GM12878 (cell line): ENCODE results near the gene MKRN1. TPM values are rescaled to one million over a fixed set of nuclear protein-coding genes. Genes with fewer than 3 reads are reported as not detected.

Experiments used
- ATAC-seq: fragments of 200-7000 bp; cut with Tn5 transposase; 3 replicates; pipeline ENCODE4 v1.9.1; 2020; ENCODE audit warnings: mild to moderate bottlenecking, moderate library complexity
- BruUV-seq: library from RNA; stranded (reverse); fragments of 400-500 nt; replicated peaks from 2 replicates; lab custom pipeline; 2021; lab: Mats Ljungman, UMichigan
- CTCF ChIA-PET: fragments of 300-600 bp; sonication (Branson Sonifier 250); formaldehyde crosslinking; extraction: SDS; loops from one replicate; lab custom pipeline; 2021; ENCODE audit warnings: inconsistent platforms; lab: Yijun Ruan, JAX
- POLR2A ChIA-PET: fragments of 350-600 bp; formaldehyde crosslinking; extraction: SDS; loops from one replicate; lab custom pipeline; 2021; ENCODE audit warnings: inconsistent platforms; lab: Charles Lee
- RAD21 ChIA-PET: fragments of 300-600 bp; sonication (Branson Sonifier 250); formaldehyde crosslinking; loops from one replicate; lab custom pipeline; 2023; ENCODE audit warnings: antibody characterized with exemption; ENCODE audit not compliant: unreplicated experiment; lab: Charles Lee
- SMC1A ChIA-PET: fragments of 300-600 bp; sonication (Branson Sonifier 250); formaldehyde crosslinking; loops from one replicate; lab custom pipeline; 2023; ENCODE audit not compliant: unreplicated experiment, uncharacterized antibody; lab: Charles Lee
- DNase-seq: peaks from one replicate; pipeline ENCODE4 v3.0.0-alpha.2; 2011; ENCODE audit warnings: low read depth, low spot score
- FAIRE-seq: peaks from 3 replicates; lab custom pipeline; 2011; peaks lifted over from hg19 to GRCh38; lab: Jason Lieb, UNC
- H2AFZ ChIP-seq: 2 replicates; pipeline ENCODE4 v1.6.0; 2011; ENCODE audit warnings: low read depth, low read length, control low read depth; ENCODE audit not compliant: control insufficient read depth
- H3K27ac ChIP-seq: 2 replicates; pipeline ENCODE4 v1.5.1; 2011; ENCODE audit warnings: control low read depth; ENCODE audit not compliant: control insufficient read depth, insufficient read depth
- H3K27me3 ChIP-seq, 2 experiments: replicated peaks in 1 of 2; 2 replicates each; pipeline versions ENCODE4 v1.6.0 to v1.6.1; 2011; ENCODE audit warnings: low read length in 1 of 2; ENCODE audit not compliant: control insufficient read depth in 2 of 2, insufficient read depth in 2 of 2
- H3K36me3 ChIP-seq, 2 experiments: 2 replicates each; pipeline ENCODE4 v1.5.1; 2011; ENCODE audit warnings: low read length in 1 of 2; ENCODE audit not compliant: control insufficient read depth in 2 of 2, insufficient read depth in 2 of 2
- H3K4me1 ChIP-seq: 2 replicates; pipeline ENCODE4 v1.6.1; 2011; ENCODE audit warnings: mild to moderate bottlenecking, low read length, moderate library complexity, mixed read lengths; ENCODE audit not compliant: control insufficient read depth, insufficient read depth
- H3K4me2 ChIP-seq: 2 replicates; pipeline ENCODE4 v1.6.0; 2011; ENCODE audit warnings: control low read depth; ENCODE audit not compliant: control insufficient read depth, insufficient read depth
- H3K4me3 ChIP-seq: fragments of 200-600 bp; sonication (generic); 2 replicates; pipeline ENCODE4 v1.5.1; 2016
- H3K79me2 ChIP-seq: 2 replicates; pipeline ENCODE4 v1.6.0; 2011; ENCODE audit warnings: low read length; ENCODE audit not compliant: control insufficient read depth, insufficient read depth
- H3K9ac ChIP-seq: 2 replicates; pipeline ENCODE4 v1.8.0; 2011; ENCODE audit warnings: low read length, control low read depth, mixed read lengths; ENCODE audit not compliant: control insufficient read depth, insufficient read depth
- H3K9me3 ChIP-seq: replicated peaks from 3 replicates; pipeline ENCODE4 v1.5.1; 2011; ENCODE audit warnings: mild to moderate bottlenecking, low read length; ENCODE audit not compliant: control insufficient read depth, insufficient read depth
- H4K20me1 ChIP-seq: 2 replicates; pipeline ENCODE4 v1.6.0; 2011; ENCODE audit not compliant: control insufficient read depth, insufficient read depth
- IRF4 ChIP-seq: IDR thresholded peaks from 2 replicates; pipeline ENCODE4 v1.6.1; 2011; ENCODE audit warnings: low read depth, low read length
- MYC ChIP-seq: IDR thresholded peaks from 2 replicates; pipeline ENCODE4 v1.6.1; 2011; ENCODE audit warnings: mild to moderate bottlenecking, low read length, moderate library complexity, inconsistent platforms; ENCODE audit not compliant: insufficient read depth, insufficient replicate concordance, insufficient read length, severe bottlenecking
- TAF1 ChIP-seq: IDR thresholded peaks from 2 replicates; pipeline ENCODE4 v1.6.1; 2011; ENCODE audit warnings: mild to moderate bottlenecking, low read depth, low read length, borderline replicate concordance
- TCF12 ChIP-seq: IDR thresholded peaks from 2 replicates; pipeline ENCODE4 v1.6.1; 2011; ENCODE audit warnings: low read depth, mild to moderate bottlenecking, low read length
- ZBED1 ChIP-seq: IDR thresholded peaks from 2 replicates; pipeline ENCODE4 v1.6.1; 2016; ENCODE audit warnings: borderline replicate concordance
- ZNF24 ChIP-seq: fragments of 450-650 bp; IDR thresholded peaks from 2 replicates; pipeline ENCODE4 v1.6.1; 2017; ENCODE audit warnings: antibody characterized with exemption, mild to moderate bottlenecking
- ZZZ3 ChIP-seq: IDR thresholded peaks from 2 replicates; pipeline ENCODE4 v1.6.1; 2011; ENCODE audit warnings: low read depth; ENCODE audit not compliant: control insufficient read depth, insufficient read length
- WGBS: methylation state at CpG from one replicate; pipeline ENCODE4 v1.1.6; 2016; ENCODE audit warnings: low lambda C conversion rate; ENCODE audit not compliant: insufficient replicate concordance, insufficient coverage; ENCODE audit errors: missing lambda C conversion rate; 5-methylcytosine and 5-hydroxymethylcytosine counted together
- in situ Hi-C: fragments of 300-500 bp; cut with MboI; formaldehyde crosslinking; loops from 9 replicates; pipeline ENCODE4 v1.14.3; 2018; ENCODE audit warnings: mixed read lengths
- intact Hi-C: fragments of 100-400 bp; cut with micrococcal nuclease; formaldehyde crosslinking; loops from one replicate; pipeline ENCODE4 v1.14.2; 2022; ENCODE audit not compliant: unreplicated experiment
- polyA plus RNA-seq, 11 experiments: library from polyadenylated mRNA; depleted of rRNA in 4 of 11; unstranded in 6 of 11; stranded (reverse) in 5 of 11; fragments of >200 nt; fragmentation: Nextera tagmentation in 4 of 11; fragmentation: Illumina TruSeq in 1 of 11; extraction: Ambion mirVana in 4 of 11; extraction: Trizol in 1 of 11; gene quantifications; 1 replicate in 1 of 11; 2 replicates in 10 of 11; pipeline versions ENCODE4 v1.2.1 to v1.2.3, GENCODE V29; 2011 to 2016; ENCODE audit warnings: inconsistent platforms in 2 of 11, missing spikeins in 2 of 11, low read depth in 1 of 11
- total RNA-seq, 4 experiments: library from RNA; depleted of rRNA in 3 of 4; stranded (reverse); fragments of >200 nt in 3 of 4; fragmentation: Illumina TruSeq in 1 of 4; extraction: Trizol in 1 of 4; gene quantifications; 2 replicates each; pipeline versions ENCODE4 v1.2.1 to v1.2.3, GENCODE V29; 2013 to 2021
- TF ChIP-seq, protein P1 (sequence below): IDR thresholded peaks from 2 replicates; pipeline ENCODE4 v1.6.1; 2012; ENCODE audit warnings: mild to moderate bottlenecking, low read depth, low read length
- TF ChIP-seq, protein P2 (sequence below): fragments of 450-650 bp; conservative IDR thresholded peaks from 2 replicates; pipeline ENCODE4 v1.6.1; 2017; ENCODE audit warnings: mild to moderate bottlenecking, moderate library complexity
- TF ChIP-seq, protein P3 (sequence below): fragments of 450-650 bp; IDR thresholded peaks from 2 replicates; pipeline ENCODE4 v1.6.1; 2017; ENCODE audit warnings: antibody characterized with exemption, mild to moderate bottlenecking, moderate library complexity
- TF ChIP-seq, protein P4 (sequence below): fragments of 450-650 bp; IDR thresholded peaks from 2 replicates; pipeline ENCODE4 v1.6.1; 2016; ENCODE audit warnings: mild to moderate bottlenecking, moderate library complexity, borderline replicate concordance

MKRN1 gene
- total and polyA plus RNA-seq, 10 of the 15 experiments (the other 5 are each of a cell fraction or from before 2014, with no cell fraction given) = 19.1 to 61.3 (median 50.6) TPM

DNA sequence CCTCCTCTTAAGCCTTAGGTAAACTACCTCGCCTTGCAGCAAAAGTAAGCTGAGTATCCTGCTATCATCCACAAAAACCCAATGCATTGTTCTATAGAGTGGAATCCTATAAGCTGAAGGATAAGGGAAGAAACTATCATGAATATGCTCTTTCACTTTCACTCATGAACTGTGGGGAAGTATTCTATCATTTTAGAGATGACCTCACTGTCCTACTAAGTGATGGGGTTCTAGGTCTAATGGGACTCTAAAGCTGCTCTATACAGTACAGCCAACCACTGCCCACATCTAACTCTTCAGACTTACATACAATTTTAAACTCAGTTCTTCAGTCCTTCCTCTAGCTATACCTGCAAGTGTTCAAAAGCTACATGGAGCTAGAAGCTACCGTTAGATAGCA lies 16.2 kb downstream of the MKRN1 start:
- no peaks in the 10 kb centered on the region for H3K4me1 ChIP-seq
- no peak overlapping the region for H3K9ac ChIP-seq
- ATAC-seq (0 out of 3 replicates have a peak, but pooled peaks have one; percentile 23), DNase-seq (no peak), FAIRE-seq (no peak)
- no peak overlapping the region for H3K4me2 ChIP-seq
- SMC1A ChIA-PET = interaction anchor here (1.1 to 1.5 kb wide), 2 partner anchors 10 to 548 kb away, joined by 3 to 5 read pairs; no protein-coding TSS in a partner anchor
- H3K79me2 ChIP-seq = no peaks in the 10 kb centered on the region
- in situ Hi-C loops (no loop called here), intact Hi-C loops (no loop called here)
- H3K4me3 ChIP-seq = no peak overlapping the region
- POLR2A ChIA-PET = no interaction called here
- H2AFZ ChIP-seq = no peak overlapping the region
- BruUV-seq = no TSS peak
- H4K20me1 ChIP-seq = no peaks in the 10 kb centered on the region
- no peak overlapping the region for H3K27ac ChIP-seq
- H3K27me3 ChIP-seq = no peaks in the 10 kb centered on the region
- RAD21 ChIA-PET = no interaction called here
- 96% methylated on average over 2 of the region's 2 CpGs for WGBS
- peaks cover 2 to 16% of the 10 kb centered on the region in 2 experiments for H3K36me3 ChIP-seq
- no peaks in the 10 kb centered on the region for H3K9me3 ChIP-seq
- CTCF ChIA-PET = interaction anchor here (1.5 kb wide), 1 partner anchor 12 kb away, joined by 4 read pairs; no protein-coding TSS in a partner anchor
- TF ChIP-seq, protein P1, sequence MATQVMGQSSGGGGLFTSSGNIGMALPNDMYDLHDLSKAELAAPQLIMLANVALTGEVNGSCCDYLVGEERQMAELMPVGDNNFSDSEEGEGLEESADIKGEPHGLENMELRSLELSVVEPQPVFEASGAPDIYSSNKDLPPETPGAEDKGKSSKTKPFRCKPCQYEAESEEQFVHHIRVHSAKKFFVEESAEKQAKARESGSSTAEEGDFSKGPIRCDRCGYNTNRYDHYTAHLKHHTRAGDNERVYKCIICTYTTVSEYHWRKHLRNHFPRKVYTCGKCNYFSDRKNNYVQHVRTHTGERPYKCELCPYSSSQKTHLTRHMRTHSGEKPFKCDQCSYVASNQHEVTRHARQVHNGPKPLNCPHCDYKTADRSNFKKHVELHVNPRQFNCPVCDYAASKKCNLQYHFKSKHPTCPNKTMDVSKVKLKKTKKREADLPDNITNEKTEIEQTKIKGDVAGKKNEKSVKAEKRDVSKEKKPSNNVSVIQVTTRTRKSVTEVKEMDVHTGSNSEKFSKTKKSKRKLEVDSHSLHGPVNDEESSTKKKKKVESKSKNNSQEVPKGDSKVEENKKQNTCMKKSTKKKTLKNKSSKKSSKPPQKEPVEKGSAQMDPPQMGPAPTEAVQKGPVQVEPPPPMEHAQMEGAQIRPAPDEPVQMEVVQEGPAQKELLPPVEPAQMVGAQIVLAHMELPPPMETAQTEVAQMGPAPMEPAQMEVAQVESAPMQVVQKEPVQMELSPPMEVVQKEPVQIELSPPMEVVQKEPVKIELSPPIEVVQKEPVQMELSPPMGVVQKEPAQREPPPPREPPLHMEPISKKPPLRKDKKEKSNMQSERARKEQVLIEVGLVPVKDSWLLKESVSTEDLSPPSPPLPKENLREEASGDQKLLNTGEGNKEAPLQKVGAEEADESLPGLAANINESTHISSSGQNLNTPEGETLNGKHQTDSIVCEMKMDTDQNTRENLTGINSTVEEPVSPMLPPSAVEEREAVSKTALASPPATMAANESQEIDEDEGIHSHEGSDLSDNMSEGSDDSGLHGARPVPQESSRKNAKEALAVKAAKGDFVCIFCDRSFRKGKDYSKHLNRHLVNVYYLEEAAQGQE = no peak
- TF ChIP-seq, protein P2, sequence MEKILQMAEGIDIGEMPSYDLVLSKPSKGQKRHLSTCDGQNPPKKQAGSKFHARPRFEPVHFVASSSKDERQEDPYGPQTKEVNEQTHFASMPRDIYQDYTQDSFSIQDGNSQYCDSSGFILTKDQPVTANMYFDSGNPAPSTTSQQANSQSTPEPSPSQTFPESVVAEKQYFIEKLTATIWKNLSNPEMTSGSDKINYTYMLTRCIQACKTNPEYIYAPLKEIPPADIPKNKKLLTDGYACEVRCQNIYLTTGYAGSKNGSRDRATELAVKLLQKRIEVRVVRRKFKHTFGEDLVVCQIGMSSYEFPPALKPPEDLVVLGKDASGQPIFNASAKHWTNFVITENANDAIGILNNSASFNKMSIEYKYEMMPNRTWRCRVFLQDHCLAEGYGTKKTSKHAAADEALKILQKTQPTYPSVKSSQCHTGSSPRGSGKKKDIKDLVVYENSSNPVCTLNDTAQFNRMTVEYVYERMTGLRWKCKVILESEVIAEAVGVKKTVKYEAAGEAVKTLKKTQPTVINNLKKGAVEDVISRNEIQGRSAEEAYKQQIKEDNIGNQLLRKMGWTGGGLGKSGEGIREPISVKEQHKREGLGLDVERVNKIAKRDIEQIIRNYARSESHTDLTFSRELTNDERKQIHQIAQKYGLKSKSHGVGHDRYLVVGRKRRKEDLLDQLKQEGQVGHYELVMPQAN = no peak
- TF ChIP-seq ZNF24 (no peak), TAF1 (no peak), ZZZ3 (no peak), IRF4 (no peak), ZBED1 (no peak), MYC (no peak), TCF12 (no peak)
- TF ChIP-seq, protein P3, sequence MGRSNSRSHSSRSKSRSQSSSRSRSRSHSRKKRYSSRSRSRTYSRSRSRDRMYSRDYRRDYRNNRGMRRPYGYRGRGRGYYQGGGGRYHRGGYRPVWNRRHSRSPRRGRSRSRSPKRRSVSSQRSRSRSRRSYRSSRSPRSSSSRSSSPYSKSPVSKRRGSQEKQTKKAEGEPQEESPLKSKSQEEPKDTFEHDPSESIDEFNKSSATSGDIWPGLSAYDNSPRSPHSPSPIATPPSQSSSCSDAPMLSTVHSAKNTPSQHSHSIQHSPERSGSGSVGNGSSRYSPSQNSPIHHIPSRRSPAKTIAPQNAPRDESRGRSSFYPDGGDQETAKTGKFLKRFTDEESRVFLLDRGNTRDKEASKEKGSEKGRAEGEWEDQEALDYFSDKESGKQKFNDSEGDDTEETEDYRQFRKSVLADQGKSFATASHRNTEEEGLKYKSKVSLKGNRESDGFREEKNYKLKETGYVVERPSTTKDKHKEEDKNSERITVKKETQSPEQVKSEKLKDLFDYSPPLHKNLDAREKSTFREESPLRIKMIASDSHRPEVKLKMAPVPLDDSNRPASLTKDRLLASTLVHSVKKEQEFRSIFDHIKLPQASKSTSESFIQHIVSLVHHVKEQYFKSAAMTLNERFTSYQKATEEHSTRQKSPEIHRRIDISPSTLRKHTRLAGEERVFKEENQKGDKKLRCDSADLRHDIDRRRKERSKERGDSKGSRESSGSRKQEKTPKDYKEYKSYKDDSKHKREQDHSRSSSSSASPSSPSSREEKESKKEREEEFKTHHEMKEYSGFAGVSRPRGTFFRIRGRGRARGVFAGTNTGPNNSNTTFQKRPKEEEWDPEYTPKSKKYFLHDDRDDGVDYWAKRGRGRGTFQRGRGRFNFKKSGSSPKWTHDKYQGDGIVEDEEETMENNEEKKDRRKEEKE = no peak
- TF ChIP-seq, protein P4, sequence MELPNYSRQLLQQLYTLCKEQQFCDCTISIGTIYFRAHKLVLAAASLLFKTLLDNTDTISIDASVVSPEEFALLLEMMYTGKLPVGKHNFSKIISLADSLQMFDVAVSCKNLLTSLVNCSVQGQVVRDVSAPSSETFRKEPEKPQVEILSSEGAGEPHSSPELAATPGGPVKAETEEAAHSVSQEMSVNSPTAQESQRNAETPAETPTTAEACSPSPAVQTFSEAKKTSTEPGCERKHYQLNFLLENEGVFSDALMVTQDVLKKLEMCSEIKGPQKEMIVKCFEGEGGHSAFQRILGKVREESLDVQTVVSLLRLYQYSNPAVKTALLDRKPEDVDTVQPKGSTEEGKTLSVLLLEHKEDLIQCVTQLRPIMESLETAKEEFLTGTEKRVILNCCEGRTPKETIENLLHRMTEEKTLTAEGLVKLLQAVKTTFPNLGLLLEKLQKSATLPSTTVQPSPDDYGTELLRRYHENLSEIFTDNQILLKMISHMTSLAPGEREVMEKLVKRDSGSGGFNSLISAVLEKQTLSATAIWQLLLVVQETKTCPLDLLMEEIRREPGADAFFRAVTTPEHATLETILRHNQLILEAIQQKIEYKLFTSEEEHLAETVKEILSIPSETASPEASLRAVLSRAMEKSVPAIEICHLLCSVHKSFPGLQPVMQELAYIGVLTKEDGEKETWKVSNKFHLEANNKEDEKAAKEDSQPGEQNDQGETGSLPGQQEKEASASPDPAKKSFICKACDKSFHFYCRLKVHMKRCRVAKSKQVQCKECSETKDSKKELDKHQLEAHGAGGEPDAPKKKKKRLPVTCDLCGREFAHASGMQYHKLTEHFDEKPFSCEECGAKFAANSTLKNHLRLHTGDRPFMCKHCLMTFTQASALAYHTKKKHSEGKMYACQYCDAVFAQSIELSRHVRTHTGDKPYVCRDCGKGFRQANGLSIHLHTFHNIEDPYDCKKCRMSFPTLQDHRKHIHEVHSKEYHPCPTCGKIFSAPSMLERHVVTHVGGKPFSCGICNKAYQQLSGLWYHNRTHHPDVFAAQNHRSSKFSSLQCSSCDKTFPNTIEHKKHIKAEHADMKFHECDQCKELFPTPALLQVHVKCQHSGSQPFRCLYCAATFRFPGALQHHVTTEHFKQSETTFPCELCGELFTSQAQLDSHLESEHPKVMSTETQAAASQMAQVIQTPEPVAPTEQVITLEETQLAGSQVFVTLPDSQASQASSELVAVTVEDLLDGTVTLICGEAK = no peak
